Neuronal stem cell (in vitro differentiated cells): ENCODE results near the gene COL15A1.
A peak's percentile ranks its signal among the peaks of the same experiment; 100 is the strongest.

ENCODE experiments used
- DNase-seq: peaks from one replicate; pipeline ENCODE4 v3.0.0-alpha.2; 2013; ENCODE audit warnings: low spot score
- H2AFZ ChIP-seq: one replicate; pipeline ENCODE4 v1.6.1; 2013; ENCODE audit warnings: mild to moderate bottlenecking, low read length, inconsistent platforms
- H2AK5ac ChIP-seq: 2 replicates; pipeline ENCODE4 v1.6.1; 2013; ENCODE audit warnings: low read depth, mild to moderate bottlenecking, inconsistent platforms, low read length, moderate library complexity, mixed read lengths
- H2BK120ac ChIP-seq: 2 replicates; pipeline ENCODE4 v1.6.1; 2013; ENCODE audit warnings: low read depth, mild to moderate bottlenecking, inconsistent platforms, low read length, moderate library complexity, mixed read lengths
- H2BK12ac ChIP-seq: one replicate; pipeline ENCODE4 v1.6.1; 2013; ENCODE audit warnings: low read length, inconsistent platforms
- H2BK15ac ChIP-seq: 2 replicates; pipeline ENCODE4 v1.6.1; 2013; ENCODE audit warnings: mild to moderate bottlenecking, low read length, inconsistent platforms, mixed read lengths
- H2BK5ac ChIP-seq: one replicate; pipeline ENCODE4 v1.6.1; 2013; ENCODE audit warnings: inconsistent platforms, mild to moderate bottlenecking, low read length, moderate library complexity
- H3K14ac ChIP-seq: one replicate; pipeline ENCODE4 v1.6.1; 2013; ENCODE audit warnings: low read length, inconsistent platforms
- H3K18ac ChIP-seq: 2 replicates; pipeline ENCODE4 v1.6.1; 2013; ENCODE audit warnings: low read length, inconsistent platforms
- H3K23ac ChIP-seq: 2 replicates; pipeline ENCODE4 v1.6.1; 2013; ENCODE audit warnings: low read depth, mild to moderate bottlenecking, mixed read lengths, low read length, inconsistent platforms; ENCODE audit not compliant: poor library complexity
- H3K27ac ChIP-seq: replicated peaks from 3 replicates; pipeline ENCODE4 v1.5.1; 2013; ENCODE audit warnings: low read length, inconsistent platforms
- H3K27me3 ChIP-seq, 3 experiments: 2 replicates each; pipeline ENCODE4 v1.6.1; 2013; ENCODE audit warnings: low read length in 3 of 3, mild to moderate bottlenecking in 2 of 3, inconsistent platforms in 1 of 3, low read depth in 1 of 3, mixed read lengths in 1 of 3, moderate library complexity in 1 of 3; ENCODE audit not compliant: control insufficient read depth in 3 of 3, insufficient read depth in 3 of 3
- H3K36me3 ChIP-seq, 2 donors: replicated peaks in 1 of 2; 2 replicates each; pipeline ENCODE4 v1.6.1; 2013; ENCODE audit warnings: low read length in 2 of 2; ENCODE audit not compliant: control insufficient read depth in 2 of 2, insufficient read depth in 2 of 2
- H3K4ac ChIP-seq: 2 replicates; pipeline ENCODE4 v1.6.1; 2013; ENCODE audit warnings: inconsistent platforms, mild to moderate bottlenecking, low read length, moderate library complexity
- H3K4me1 ChIP-seq, 2 donors: 1 replicate in 1 of 2; 2 replicates in 1 of 2; pipeline ENCODE4 v1.6.1; 2013; ENCODE audit warnings: low read length in 2 of 2, low read depth in 1 of 2; ENCODE audit not compliant: control insufficient read depth in 2 of 2, insufficient read depth in 1 of 2
- H3K4me2 ChIP-seq: one replicate; pipeline ENCODE4 v1.6.1; 2013; ENCODE audit warnings: mild to moderate bottlenecking, low read length, inconsistent platforms; ENCODE audit not compliant: insufficient read depth, poor library complexity, severe bottlenecking
- H3K4me3 ChIP-seq, 2 donors: 2 replicates each; pipeline ENCODE4 v1.5.1; 2013; ENCODE audit warnings: low read length in 2 of 2, mild to moderate bottlenecking in 2 of 2, inconsistent platforms in 1 of 2, moderate library complexity in 1 of 2
- H3K79me1 ChIP-seq: one replicate; pipeline ENCODE4 v1.6.1; 2013; ENCODE audit warnings: low read depth, mild to moderate bottlenecking, inconsistent platforms, low read length, moderate library complexity
- H3K9ac ChIP-seq: one replicate; pipeline ENCODE4 v1.6.1; 2013; ENCODE audit warnings: mild to moderate bottlenecking, low read depth, low read length, inconsistent platforms; ENCODE audit not compliant: poor library complexity
- H3K9me3 ChIP-seq, 2 donors: replicated peaks in 1 of 2; 2 replicates each; pipeline versions ENCODE3 to v1.6.1; 2013; ENCODE audit warnings: low read length in 2 of 2, mild to moderate bottlenecking in 2 of 2, inconsistent platforms in 1 of 2, low read depth in 1 of 2, mixed read lengths in 1 of 2, moderate library complexity in 1 of 2; ENCODE audit not compliant: control insufficient read depth in 2 of 2, insufficient read depth in 1 of 2
- H4K8ac ChIP-seq: one replicate; pipeline ENCODE4 v1.6.1; 2013; ENCODE audit warnings: low read depth, mild to moderate bottlenecking, inconsistent platforms, low read length, moderate library complexity
- H4K91ac ChIP-seq: one replicate; pipeline ENCODE4 v1.6.1; 2013; ENCODE audit warnings: low read length, low read depth, mild to moderate bottlenecking, inconsistent platforms; ENCODE audit not compliant: poor library complexity
- WGBS, 2 donors: extraction: QIAGEN DNeasy Blood & Tissue Kit; methylation state at CpG; one replicate each; pipeline ENCODE4 v1.1.7; 2013; ENCODE audit warnings: missing lambda C conversion rate in 2 of 2, mixed read lengths in 1 of 2; ENCODE audit not compliant: insufficient read length in 2 of 2, insufficient replicate concordance in 1 of 2; ENCODE audit errors: extremely low coverage in 2 of 2; 5-methylcytosine and 5-hydroxymethylcytosine counted together

The COL15A1 gene

GRCh38 chr9:99005651-99006050 lies 61.9 kb downstream of the COL15A1 start:
- peaks cover 0 to 12% of the 10 kb centered on the region in 2 donors for H3K4me1 ChIP-seq
- H3K14ac ChIP-seq, result no peak overlapping the region
- no peak for DNase-seq
- H2AK5ac ChIP-seq, result no peak overlapping the region
- no peak overlapping the region for H2BK120ac ChIP-seq
- no CpG with 5 or more reads among the region's 6 CpGs for WGBS, 2 donors
- peaks cover 3 to 5% of the 10 kb centered on the region in 2 donors for H3K9me3 ChIP-seq
- no peak overlapping the region for H3K4me2 ChIP-seq
- no peak overlapping the region for H3K18ac ChIP-seq
- H3K79me1 ChIP-seq, result no peaks in the 10 kb centered on the region
- peak overlapping the region in 1 of 2 donors; percentile 11 for H3K4me3 ChIP-seq
- no peak overlapping the region for H3K27ac ChIP-seq
- no peaks in the 10 kb centered on the region for H3K27me3 ChIP-seq
- H2BK5ac ChIP-seq, result no peak overlapping the region
- H2AFZ ChIP-seq, result no peak overlapping the region
- H3K23ac ChIP-seq, result no peak overlapping the region
- H4K8ac ChIP-seq, result no peak overlapping the region
- H2BK12ac ChIP-seq, result no peak overlapping the region
- no peak overlapping the region for H3K9ac ChIP-seq
- no peak overlapping the region for H2BK15ac ChIP-seq
- H3K4ac ChIP-seq, result no peak overlapping the region
- no peaks in the 10 kb centered on the region for H3K36me3 ChIP-seq
- no peak overlapping the region for H4K91ac ChIP-seq

- H3K9me3 ChIP-seq, result peaks cover 3 to 8% of the 10 kb centered on the region in 2 donors
- H3K4ac ChIP-seq, result no peak overlapping the region
- no peak overlapping the region for H3K18ac ChIP-seq
- no peaks in the 10 kb centered on the region for H3K27me3 ChIP-seq
- no peak overlapping the region for H2BK120ac ChIP-seq
- no peak overlapping the region for H3K9ac ChIP-seq
- H3K14ac ChIP-seq, result no peak overlapping the region
- H3K4me2 ChIP-seq, result no peak overlapping the region
- H2BK15ac ChIP-seq, result no peak overlapping the region
- no peak overlapping the region for H2AK5ac ChIP-seq
- H2BK5ac ChIP-seq, result no peak overlapping the region
- H2AFZ ChIP-seq, result no peak overlapping the region
- no peak overlapping the region for H3K27ac ChIP-seq
- H2BK12ac ChIP-seq, result no peak overlapping the region
- no peak overlapping the region for H4K8ac ChIP-seq
- no CpG with 5 or more reads among the region's 1 CpG for WGBS, 2 donors
- H3K4me1 ChIP-seq, result peaks cover 0 to 7% of the 10 kb centered on the region in 2 donors
- no peak overlapping the region for H3K23ac ChIP-seq
- H3K4me3 ChIP-seq, result no peak overlapping the region
- no peak for DNase-seq
- no peaks in the 10 kb centered on the region for H3K79me1 ChIP-seq
- H4K91ac ChIP-seq, result no peak overlapping the region
- no peaks in the 10 kb centered on the region for H3K36me3 ChIP-seq
Observed at GRCh38 chr9:99006511-99006910, 62.8 kb downstream of the COL15A1 start.

GRCh38 chr9:99006979-99007378 lies 63.3 kb downstream of the COL15A1 start:
- no peak overlapping the region for H2BK15ac ChIP-seq
- no peak overlapping the region for H2AFZ ChIP-seq
- H3K27ac ChIP-seq, result no peak overlapping the region
- no peak overlapping the region for H2AK5ac ChIP-seq
- H3K4ac ChIP-seq, result no peak overlapping the region
- H3K4me2 ChIP-seq, result no peak overlapping the region
- no peak overlapping the region for H4K91ac ChIP-seq
- peaks cover 3 to 8% of the 10 kb centered on the region in 2 donors for H3K9me3 ChIP-seq
- H3K9ac ChIP-seq, result no peak overlapping the region
- H3K4me3 ChIP-seq, result no peak overlapping the region
- H3K27me3 ChIP-seq, result no peaks in the 10 kb centered on the region
- no peak overlapping the region for H3K23ac ChIP-seq
- no CpG with 5 or more reads among the region's 2 CpGs for WGBS, 2 donors
- no peak overlapping the region for H3K18ac ChIP-seq
- H3K36me3 ChIP-seq, result no peaks in the 10 kb centered on the region
- H3K4me1 ChIP-seq, result peaks cover 0 to 4% of the 10 kb centered on the region in 2 donors
- H2BK5ac ChIP-seq, result no peak overlapping the region
- no peak overlapping the region for H2BK120ac ChIP-seq
- H2BK12ac ChIP-seq, result no peak overlapping the region
- no peak overlapping the region for H3K14ac ChIP-seq
- no peaks in the 10 kb centered on the region for H3K79me1 ChIP-seq
- no peak for DNase-seq
- H4K8ac ChIP-seq, result no peak overlapping the region

DNA sequence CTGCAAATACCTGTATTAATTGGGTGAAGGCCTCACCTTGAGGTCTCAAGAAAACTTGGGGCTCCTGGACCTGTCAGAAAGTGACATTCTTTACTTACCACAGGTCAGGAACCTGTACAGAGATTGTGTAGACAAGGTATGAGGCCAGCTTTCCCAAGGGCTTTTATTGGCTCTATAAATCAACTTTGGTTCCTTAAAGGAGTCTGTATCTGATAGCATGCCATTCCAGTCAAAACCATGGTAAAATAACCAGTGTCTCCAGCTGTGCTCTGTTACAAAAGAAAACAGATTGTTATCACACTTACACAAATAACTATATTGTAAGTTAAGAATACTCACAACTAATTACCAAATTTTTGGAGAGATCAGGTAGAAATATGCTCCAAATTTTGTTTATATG lies 64.5 kb downstream of the COL15A1 start:
- H2AK5ac ChIP-seq, result no peak overlapping the region
- H3K9me3 ChIP-seq, result peaks cover 6 to 12% of the 10 kb centered on the region in 2 donors
- H2BK5ac ChIP-seq, result no peak overlapping the region
- H4K91ac ChIP-seq, result no peak overlapping the region
- DNase-seq, result no peak
- H3K23ac ChIP-seq, result no peak overlapping the region
- no peaks in the 10 kb centered on the region for H3K27me3 ChIP-seq
- H3K4me3 ChIP-seq, result no peak overlapping the region
- H4K8ac ChIP-seq, result no peak overlapping the region
- H2BK120ac ChIP-seq, result no peak overlapping the region
- no peak overlapping the region for H3K4me2 ChIP-seq
- H2BK15ac ChIP-seq, result no peak overlapping the region
- no peak overlapping the region for H3K14ac ChIP-seq
- no peak overlapping the region for H2AFZ ChIP-seq
- H3K18ac ChIP-seq, result no peak overlapping the region
- H2BK12ac ChIP-seq, result no peak overlapping the region
- no peaks in the 10 kb centered on the region for H3K4me1 ChIP-seq
- no peaks in the 10 kb centered on the region for H3K79me1 ChIP-seq
- H3K27ac ChIP-seq, result no peak overlapping the region
- H3K9ac ChIP-seq, result no peak overlapping the region
- H3K36me3 ChIP-seq, result no peaks in the 10 kb centered on the region
- H3K4ac ChIP-seq, result no peak overlapping the region
